IPS-18a (cell line): ENCODE measurements around the gene DVL2.

Experiments
- H3K27ac ChIP-seq: one replicate; pipeline ENCODE4 v1.5.1; 2013; ENCODE audit warnings: low read length
- H3K27me3 ChIP-seq: one replicate; pipeline ENCODE4 v1.6.1; 2013; ENCODE audit warnings: mild to moderate bottlenecking, low read length; ENCODE audit not compliant: control insufficient read depth, insufficient read depth
- H3K36me3 ChIP-seq: one replicate; pipeline ENCODE4 v1.6.1; 2013; ENCODE audit warnings: low read depth, low read length; ENCODE audit not compliant: control insufficient read depth
- H3K4me1 ChIP-seq: one replicate; pipeline ENCODE4 v1.6.1; 2013; ENCODE audit warnings: low read depth, low read length; ENCODE audit not compliant: control insufficient read depth
- H3K4me3 ChIP-seq: one replicate; pipeline ENCODE4 v1.5.1; 2013; ENCODE audit warnings: low read length
- H3K9ac ChIP-seq: one replicate; pipeline ENCODE4 v1.6.1; 2013; ENCODE audit warnings: mild to moderate bottlenecking, low read length, moderate library complexity
- H3K9me3 ChIP-seq: one replicate; pipeline ENCODE4 v1.6.1; 2013; ENCODE audit warnings: low read depth, low read length; ENCODE audit not compliant: control insufficient read depth

Gene DVL2

DNA sequence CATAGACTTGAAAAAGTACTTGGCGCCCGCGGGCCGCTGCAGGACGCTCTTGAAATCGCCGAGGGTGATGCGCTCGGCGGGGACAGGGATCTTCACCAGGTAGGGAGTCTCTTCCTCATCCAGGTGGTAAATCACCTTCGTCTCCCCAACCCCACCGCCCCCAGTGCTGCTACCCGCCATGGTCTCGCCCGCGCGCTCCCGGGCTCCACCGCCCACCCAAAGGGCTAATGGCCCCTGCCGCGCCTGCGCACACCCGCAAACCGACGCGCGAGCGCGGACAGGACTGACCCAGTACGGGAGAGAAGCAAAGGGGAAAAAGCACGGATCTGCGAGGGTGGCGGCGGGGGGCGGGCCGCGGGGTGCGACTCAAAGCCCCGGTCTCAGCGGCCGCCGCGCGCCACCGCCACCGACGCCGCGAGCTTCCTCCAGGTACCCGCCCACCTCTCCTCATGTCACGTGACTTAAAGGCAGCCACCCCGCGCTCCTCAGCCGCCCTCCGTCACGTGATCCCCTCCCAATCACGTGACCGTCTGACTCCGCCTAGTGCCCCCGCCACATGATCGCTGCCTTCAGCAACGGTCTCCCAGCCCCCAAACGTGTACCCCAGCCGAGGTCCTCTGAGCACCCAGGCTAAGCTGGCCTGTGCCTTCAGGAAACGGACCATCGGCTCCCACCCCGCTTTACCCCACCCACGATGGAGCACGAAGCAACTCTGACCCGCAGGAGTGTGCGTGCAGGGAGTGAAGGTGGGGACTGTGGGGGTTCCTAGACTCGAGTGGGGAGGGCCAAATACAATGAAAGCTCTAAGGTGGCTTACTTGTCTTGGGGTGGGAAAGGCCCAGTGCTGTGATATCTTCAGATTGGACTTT is at the start of gene DVL2:
Gene DVL2 (minus strand): TSS at position 435 of the 869 bp plus-strand sequence. CDS start 255 bp downstream, at position 180.
- peaks cover 13% of the 10 kb centered on the region for H3K4me1 ChIP-seq
- no peaks in the 10 kb centered on the region for H3K9me3 ChIP-seq
- H3K4me3 ChIP-seq: peak within 1 kb of the TSS; percentile 96
- peak within 1 kb of the TSS; percentile 95 for H3K9ac ChIP-seq
- H3K27ac ChIP-seq: peak within 1 kb of the TSS; percentile 85
- no peaks in the 10 kb centered on the region for H3K27me3 ChIP-seq
- peaks cover 35% of the 10 kb centered on the region for H3K36me3 ChIP-seq

DNA sequence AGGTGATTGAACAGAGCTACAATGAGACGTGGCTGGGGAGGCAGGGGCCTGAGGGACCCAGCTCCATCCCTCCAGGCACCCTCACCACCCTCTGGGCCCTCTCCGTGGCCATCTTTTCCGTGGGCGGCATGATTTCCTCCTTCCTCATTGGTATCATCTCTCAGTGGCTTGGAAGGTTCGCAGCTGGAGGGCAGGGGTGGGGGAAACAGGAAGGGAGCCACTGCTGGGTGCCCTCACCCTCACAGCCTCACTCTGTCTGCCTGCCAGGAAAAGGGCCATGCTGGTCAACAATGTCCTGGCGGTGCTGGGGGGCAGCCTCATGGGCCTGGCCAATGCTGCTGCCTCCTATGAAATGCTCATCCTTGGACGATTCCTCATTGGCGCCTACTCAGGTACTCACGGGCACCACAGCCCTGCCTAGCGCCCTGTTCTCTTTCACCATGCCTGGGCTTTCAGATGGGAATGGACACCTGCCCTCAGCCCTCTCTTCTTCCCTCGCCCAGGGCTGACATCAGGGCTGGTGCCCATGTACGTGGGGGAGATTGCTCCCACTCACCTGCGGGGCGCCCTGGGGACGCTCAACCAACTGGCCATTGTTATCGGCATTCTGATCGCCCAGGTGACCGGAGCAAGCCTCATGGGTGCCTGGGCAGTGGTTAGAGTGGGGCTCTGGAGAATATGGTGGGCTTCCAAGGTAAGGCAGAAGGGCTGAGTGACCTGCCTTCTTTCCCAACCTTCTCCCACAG is 49.3 kb upstream of the DVL2 start:
- Histone ChIP-seq H3K9ac (no peak overlapping the region), H3K27me3 (peaks cover 13% of the 10 kb centered on the region), H3K36me3 (peaks cover 3% of the 10 kb centered on the region), H3K4me1 (peaks cover 10% of the 10 kb centered on the region), H3K9me3 (no peaks in the 10 kb centered on the region), H3K4me3 (no peak overlapping the region), H3K27ac (no peak overlapping the region)

DNA sequence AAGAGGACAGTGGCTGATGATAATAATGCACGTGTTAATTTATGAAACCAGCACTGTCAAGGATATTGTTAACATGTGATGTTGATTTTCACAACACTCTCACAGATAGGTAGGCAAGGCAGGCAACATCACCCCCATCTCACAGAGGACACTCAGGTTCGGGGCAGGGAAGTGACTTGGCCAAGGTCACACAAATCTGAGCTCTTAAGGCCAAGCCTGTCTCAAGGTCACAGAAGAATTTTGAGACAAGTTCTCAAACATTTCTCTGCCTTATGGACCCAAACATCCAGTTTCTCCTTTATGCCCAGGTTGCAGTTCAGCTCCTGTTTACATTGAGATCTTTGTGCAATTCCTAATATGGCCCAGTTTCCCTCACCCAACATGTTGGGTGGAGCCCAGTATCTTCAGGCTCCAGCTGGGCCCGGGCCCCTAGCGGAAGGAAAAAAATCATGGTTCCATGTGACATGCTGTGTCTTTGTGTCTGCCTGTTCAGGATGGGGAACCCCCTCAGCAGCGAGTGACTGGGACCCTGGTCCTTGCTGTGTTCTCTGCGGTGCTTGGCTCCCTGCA is 48.5 kb upstream of the DVL2 start:
- Histone ChIP-seq H3K9ac (no peak overlapping the region), H3K4me3 (peak overlapping the region; percentile 61)

DNA sequence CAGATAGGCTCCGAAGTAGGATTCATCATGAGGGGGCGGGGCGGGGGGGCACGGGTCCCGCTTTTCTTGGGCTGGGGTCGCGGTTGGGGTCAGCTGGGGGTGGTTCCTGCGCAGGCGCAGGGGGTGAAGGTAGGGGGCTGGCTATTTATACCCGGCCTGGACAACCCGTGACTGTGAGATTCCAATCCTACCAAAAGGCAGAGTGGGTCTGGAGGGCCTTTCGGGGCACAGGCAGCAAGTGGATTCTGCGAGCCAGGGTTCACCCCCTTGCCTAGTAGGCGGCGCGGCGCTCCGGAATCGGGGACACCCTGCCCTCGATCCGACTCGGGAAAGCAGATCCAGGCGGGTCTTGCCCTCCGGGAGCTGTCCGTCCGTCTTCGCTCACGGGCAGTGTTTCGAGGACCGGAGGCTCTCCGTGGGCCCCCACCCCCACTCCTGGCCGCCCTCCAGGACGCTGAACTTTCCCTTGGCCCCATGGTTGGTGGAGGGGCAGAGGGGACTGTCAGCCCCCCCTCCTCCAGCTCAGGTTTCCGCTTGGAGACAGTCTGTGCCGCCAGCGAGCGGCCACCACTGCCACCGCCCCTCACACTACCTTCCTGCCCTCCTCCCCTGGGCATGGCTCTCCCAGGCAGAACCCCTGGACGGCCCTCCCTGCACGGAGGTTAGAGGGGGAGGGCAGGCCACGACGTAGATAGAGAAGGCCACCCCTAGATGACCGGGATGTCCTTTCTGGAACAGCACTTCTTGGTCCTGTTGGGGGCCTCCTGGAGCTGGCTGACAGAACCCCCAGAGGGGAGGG is 47.8 kb upstream of the DVL2 start:
- Histone ChIP-seq H3K27me3 (peaks cover 13% of the 10 kb centered on the region), H3K9ac (peak overlapping the region; percentile 49), H3K4me1 (peaks cover 10% of the 10 kb centered on the region), H3K36me3 (peaks cover 3% of the 10 kb centered on the region), H3K27ac (no peak overlapping the region), H3K9me3 (no peaks in the 10 kb centered on the region), H3K4me3 (peak overlapping the region; percentile 61)

More for the DNA sequence above, 48.5 kb upstream of the DVL2 start:
- H3K9me3 ChIP-seq: no peaks in the 10 kb centered on the region
- H3K4me1 ChIP-seq: peaks cover 10% of the 10 kb centered on the region
- H3K27me3 ChIP-seq: peaks cover 13% of the 10 kb centered on the region
- no peak overlapping the region for H3K27ac ChIP-seq
- H3K36me3 ChIP-seq: peaks cover 3% of the 10 kb centered on the region

DNA sequence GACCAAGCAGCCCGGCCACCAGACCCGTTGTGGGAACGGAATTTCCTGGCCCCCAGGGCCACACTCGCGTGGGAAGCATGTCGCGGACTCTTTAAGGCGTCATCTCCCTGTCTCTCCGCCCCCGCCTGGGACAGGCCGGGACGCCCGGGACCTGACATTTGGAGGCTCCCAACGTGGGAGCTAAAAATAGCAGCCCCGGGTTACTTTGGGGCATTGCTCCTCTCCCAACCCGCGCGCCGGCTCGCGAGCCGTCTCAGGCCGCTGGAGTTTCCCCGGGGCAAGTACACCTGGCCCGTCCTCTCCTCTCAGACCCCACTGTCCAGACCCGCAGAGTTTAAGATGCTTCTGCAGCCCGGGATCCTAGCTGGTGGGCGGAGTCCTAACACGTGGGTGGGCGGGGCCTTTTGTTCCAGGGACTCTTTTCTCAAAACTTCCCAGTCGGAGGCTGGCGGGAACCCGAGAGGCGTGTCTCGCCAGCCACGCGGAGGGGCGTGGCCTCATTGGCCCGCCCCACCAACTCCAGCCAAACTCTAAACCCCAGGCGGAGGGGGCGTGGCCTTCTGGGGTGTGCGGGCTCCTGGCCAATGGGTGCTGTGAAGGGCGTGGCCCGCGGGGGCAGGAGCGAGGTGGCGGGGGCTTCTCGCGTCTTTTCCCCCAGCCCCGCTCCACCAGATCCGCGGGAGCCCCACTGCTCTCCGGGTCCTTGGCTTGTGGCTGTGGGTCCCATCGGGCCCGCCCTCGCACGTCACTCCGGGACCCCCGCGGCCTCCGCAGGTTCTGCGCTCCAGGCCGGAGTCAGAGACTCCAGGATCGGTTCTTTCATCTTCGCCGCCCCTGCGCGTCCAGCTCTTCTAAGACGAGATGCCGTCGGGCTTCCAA is 47.0 kb upstream of the DVL2 start, which contains the start of gene SLC2A4:
Gene SLC2A4 (plus strand): TSS at position 645 of the 879 bp plus-strand sequence. CDS start 217 bp downstream, at position 862.
- Histone ChIP-seq H3K36me3 (peaks cover 3% of the 10 kb centered on the region), H3K9ac (peak within 1 kb of the TSS; percentile 64), H3K27me3 (peaks cover 13% of the 10 kb centered on the region), H3K9me3 (no peaks in the 10 kb centered on the region), H3K4me3 (peak within 1 kb of the TSS; percentile 61), H3K27ac (no peak within 1 kb of the TSS), H3K4me1 (peaks cover 10% of the 10 kb centered on the region)

DNA sequence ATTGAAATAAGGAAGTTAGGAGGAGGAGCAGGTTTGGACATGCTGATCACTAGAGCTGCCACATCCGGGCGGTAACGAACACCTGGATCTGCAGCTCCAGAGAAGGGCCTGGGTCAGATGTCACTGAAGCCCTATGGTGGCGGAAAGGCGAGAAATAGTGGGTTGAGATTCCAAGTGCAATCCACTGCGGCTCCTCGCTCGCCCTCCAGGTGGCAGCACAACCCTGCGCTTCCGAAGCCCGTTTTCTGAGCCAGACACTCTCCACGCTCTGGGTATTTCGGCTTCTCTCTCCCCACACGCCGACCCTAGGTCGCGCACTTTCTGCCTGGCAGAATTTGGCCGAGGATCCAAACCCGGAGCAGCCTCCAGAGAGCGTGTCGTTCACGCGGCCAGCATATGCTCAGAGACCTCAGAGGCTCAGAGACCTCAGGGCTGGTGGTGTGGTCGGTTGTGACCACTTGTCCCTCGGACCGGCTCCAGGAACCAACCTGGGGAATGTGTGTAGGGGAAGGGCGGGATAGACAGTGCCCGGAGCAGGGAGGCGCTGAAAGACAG is 46.3 kb upstream of the DVL2 start:
- H3K4me1 ChIP-seq: peaks cover 10% of the 10 kb centered on the region
- no peaks in the 10 kb centered on the region for H3K9me3 ChIP-seq
- peak overlapping the region; percentile 61 for H3K4me3 ChIP-seq
- peaks cover 13% of the 10 kb centered on the region for H3K27me3 ChIP-seq
- H3K36me3 ChIP-seq: peaks cover 3% of the 10 kb centered on the region
- H3K9ac ChIP-seq: peak overlapping the region; percentile 64
- H3K27ac ChIP-seq: no peak overlapping the region

DNA sequence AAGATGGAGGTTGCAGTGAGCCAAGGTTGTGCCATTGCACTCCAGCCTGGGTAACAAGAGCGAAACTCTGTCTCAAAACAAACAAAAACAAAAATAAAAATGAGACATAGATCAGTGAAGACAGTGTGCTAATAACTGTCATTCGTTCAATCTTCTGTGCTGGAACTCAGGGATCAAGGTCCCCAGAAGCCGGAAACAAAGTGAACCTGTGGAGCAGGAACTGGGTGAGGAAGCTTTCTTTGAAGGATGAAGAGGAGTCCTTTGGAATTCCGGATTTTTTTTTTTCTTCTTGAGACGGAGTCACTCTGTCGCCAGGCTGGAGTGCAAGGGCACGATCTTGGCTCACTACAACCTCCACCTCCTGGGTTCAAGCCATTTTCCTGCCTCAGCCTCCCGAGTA is 45.1 kb upstream of the DVL2 start:
- H3K4me1 ChIP-seq: peaks cover 10% of the 10 kb centered on the region
- H3K36me3 ChIP-seq: no peaks in the 10 kb centered on the region
- H3K9me3 ChIP-seq: no peaks in the 10 kb centered on the region
- H3K27me3 ChIP-seq: peaks cover 13% of the 10 kb centered on the region
- H3K4me3 ChIP-seq: no peak overlapping the region
- H3K9ac ChIP-seq: no peak overlapping the region
- no peak overlapping the region for H3K27ac ChIP-seq

DNA sequence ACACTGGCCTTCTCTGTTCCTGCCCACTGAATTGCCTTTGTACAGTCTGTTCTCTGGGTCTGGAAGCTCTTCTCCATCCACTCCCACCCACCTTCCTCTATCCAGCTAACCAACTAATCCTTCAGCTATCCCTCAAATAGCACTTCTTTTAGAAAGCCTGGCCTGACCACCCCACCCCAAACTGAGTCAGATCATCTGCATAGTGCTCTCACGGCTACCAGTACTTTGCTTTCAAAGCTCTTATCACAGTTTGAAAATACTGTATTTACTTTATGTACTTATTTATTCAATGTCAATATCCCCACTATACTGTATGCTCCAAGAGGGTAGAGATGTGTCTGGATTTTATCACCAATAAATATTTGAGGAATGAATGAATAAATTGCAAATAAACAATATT is 32.5 kb upstream of the DVL2 start:
- Histone ChIP-seq H3K4me1 (peaks cover 3% of the 10 kb centered on the region), H3K9me3 (no peaks in the 10 kb centered on the region), H3K9ac (no peak overlapping the region), H3K27me3 (peaks cover 22% of the 10 kb centered on the region), H3K27ac (no peak overlapping the region), H3K36me3 (no peaks in the 10 kb centered on the region), H3K4me3 (no peak overlapping the region)

DNA sequence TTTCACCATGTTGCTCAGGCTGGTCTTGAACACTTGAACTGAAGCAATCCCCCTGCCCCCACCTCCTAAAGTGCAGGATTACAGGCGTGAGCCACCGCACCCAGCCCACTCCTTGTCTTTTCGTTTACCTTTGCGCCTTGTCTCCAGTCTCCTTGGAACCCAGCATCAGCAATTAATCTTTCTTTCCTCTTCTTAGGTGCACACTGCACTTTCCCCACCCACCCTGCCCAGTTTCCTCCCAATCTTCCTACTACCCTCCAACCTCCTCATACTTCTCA is 29.4 kb upstream of the DVL2 start:
- Histone ChIP-seq H3K27me3 (peaks cover 38% of the 10 kb centered on the region), H3K9me3 (no peaks in the 10 kb centered on the region), H3K4me3 (peak overlapping the region; percentile 93), H3K4me1 (peaks cover 3% of the 10 kb centered on the region), H3K27ac (peak overlapping the region; percentile 68), H3K9ac (peak overlapping the region; percentile 40), H3K36me3 (peaks cover 9% of the 10 kb centered on the region)
